HG02588 (cell line): ENCODE data around the gene SPC25.

ENCODE experiments used
- ATAC-seq: cut with Tn5 transposase; IDR thresholded peaks from one replicate; pipeline ENCODE4 v1.9.1; 2021; ENCODE audit warnings: mild to moderate bottlenecking, moderate library complexity; ENCODE audit not compliant: unreplicated experiment

Gene SPC25

GRCh38 chr2:168849610-168850009 is 40.6 kb downstream of the SPC25 start:
- ATAC-seq, result no peak

GRCh38 chr2:168848225-168848624 is 42.0 kb downstream of the SPC25 start:
- ATAC-seq, result no peak

- no peak for ATAC-seq
Observed at GRCh38 chr2:168843253-168843652, 47.0 kb downstream of the SPC25 start.

DNA sequence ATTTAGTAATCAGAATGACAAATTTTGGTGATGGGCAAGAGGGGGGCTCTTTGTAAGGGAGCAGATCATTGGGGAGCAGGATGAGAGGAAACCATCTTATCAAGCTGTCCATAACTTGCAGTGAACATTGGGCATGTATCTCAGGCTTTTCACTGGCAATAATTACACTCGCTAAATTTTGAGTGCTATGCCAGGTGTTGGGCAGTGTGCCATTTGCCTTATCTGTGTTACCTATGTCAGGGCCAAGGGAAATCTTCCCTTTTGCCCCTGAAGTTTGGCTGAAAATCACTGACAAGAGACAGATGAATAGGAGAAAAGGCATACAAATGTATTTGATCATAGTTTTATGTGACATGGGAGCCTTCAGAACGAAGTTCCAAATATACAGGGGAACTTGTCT is 48.8 kb downstream of the SPC25 start:
- ATAC-seq, result no peak

- no peak for ATAC-seq
Observed at GRCh38 chr2:168835969-168836368, 54.3 kb downstream of the SPC25 start.

- no peak for ATAC-seq
Observed at GRCh38 chr2:168831662-168832061, 58.6 kb downstream of the SPC25 start.

DNA sequence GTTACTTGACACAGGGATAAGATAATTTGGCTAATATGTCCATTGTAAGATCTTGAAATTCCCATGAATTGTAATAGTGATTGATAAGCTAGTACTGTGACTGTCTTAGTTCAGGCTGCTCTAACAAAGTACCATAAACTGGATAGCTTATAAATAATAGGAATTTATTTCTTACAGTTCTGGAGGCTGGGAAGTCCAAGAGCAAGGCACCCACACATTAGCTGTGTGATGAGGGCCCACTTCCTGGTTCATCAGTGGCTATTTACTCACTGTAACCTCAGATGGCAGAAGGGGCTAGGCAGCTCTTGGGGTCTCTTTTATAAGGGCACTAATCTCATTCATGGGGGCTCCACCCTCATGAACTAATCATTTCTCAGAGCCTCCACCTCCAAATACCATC is 59.3 kb downstream of the SPC25 start:
- ATAC-seq, result no peak

DNA sequence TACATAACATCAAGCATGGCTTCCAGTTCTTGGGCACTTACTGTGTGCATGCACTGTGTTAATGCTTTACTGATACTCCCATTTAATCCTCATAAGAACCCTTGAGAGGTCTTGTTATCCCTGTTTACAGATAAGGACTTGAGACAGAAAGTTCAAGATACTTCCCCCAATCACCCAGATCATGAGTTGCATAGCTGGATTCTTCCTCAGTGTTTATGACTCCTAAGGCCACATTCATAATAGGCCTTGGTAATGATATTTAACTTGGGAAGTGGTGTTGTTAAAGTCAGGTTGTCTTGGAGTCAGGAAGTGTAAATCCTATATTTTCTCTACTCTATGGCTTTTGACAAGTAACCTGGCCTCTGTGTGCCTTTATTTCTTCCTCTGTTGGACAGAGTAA is 65.1 kb downstream of the SPC25 start:
- ATAC-seq, result no peak

- ATAC-seq, result no peak
Observed at GRCh38 chr2:168821992-168822391, 68.2 kb downstream of the SPC25 start.

DNA sequence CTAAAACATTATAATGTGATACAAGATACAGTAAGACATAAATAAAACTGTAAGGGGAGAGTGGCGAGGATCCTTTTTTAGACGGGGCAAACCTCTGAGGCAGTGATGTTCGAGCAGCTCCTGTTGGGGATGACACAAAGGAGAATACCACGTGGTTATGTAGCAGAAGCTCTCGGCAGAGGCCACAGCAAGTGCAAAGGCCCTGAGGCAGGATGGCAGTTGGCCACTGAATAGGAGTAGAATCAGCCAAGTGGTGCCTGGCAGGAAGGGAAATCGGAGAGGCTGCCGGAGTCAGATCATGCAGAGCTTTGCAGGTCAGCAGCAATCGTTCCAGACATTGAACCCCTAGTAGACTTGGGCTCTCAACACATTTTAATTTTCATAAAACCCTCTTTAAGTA is 68.7 kb downstream of the SPC25 start:
- no peak for ATAC-seq
